Urothelium cell line (cell line): ENCODE data around the gene CAMK1D.

ENCODE experiments used
- DNase-seq: peaks from one replicate; pipeline ENCODE4 v3.0.0; 2011; ENCODE audit warnings: low spot score, mixed read lengths
- FAIRE-seq: peaks from 2 replicates; lab custom pipeline; 2011; peaks lifted over from hg19 to GRCh38; lab: Jason Lieb, UNC

Gene CAMK1D

GRCh38 chr10:12613136-12613535 is 263.8 kb downstream of the CAMK1D start:
- DNase-seq: no peak
- FAIRE-seq: no peak

DNA sequence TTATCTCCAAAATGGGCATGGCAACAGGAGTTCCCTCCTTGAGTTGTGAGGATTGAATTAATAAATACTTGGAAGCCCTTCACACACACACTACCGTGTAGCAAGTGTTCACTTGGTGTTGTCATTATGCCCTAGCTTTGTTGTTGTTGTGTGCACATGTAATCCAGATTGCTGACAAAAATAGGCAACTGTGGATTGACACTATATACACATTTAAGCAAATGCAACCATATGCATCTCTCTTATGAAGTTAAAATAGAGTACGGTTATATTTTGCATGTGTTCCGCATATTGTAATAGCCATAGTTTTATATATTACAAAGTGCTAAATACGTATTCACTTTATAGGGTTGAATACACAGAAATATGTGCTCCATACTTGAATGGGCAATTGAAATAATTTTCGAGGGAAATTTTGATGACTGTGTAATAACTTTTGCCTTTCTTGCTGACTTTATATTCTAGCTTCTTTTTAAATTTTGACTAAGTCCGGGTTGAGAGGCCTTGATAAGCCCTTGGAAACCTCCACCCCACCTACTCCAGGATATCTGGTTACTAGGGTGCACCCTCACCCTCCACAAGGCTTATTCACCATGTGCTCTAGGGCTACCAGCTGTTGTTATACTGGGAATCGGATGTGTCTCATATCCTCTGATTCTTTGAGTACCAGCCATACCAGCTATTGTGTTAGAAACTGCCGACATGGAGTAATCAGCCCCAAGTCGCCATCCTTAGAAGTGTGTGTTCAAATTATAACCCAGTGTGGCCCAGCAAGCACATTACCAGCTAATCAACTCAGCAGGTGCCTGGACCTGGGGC is 265.0 kb downstream of the CAMK1D start:
- FAIRE-seq: no peak

DNA sequence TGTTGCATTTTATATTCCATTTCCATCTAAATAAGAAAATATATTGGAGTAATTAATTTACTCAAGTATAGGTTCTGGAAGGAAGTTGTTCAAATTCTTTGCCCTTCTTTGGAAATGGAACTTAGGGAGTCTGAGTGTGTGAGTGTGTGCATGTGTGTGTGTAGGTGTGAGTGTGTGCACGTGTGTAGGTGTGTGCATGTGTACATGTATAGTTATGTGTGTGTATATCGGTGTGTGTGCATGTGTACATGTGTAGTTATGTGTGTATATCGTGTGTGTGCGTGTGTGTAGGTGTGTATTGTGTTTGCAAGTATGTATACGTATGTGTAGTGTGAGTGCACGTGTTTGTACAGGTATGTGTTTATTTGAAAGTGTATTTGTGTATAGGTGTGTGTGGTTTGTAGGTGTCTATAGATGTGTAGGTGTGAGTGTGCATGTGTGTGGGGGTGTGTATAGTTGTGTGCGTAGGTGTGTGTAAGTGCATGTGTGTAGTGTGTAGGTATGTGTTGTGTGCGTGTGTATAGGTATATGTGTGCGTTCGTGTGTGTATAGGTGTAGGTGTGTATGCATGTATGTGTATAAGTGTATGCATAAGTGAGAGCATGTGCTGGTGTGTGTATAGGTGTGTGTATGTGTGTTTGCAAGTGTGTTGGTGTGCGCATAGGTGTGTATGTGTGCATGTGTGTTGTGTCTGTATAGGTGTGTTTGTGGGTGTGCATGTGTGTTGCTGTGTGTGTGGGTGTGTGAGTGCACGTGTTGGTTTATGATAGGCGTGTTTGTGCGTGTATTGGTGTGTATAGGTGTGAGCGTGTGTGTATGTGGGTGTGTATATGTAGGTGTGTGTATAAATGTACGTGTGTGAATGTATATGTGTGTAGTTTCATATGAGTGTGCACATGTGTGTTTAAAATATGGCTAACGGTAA is 266.2 kb downstream of the CAMK1D start:
- DNase-seq (no peak), FAIRE-seq (peak; percentile 96)

More for the DNA sequence above, 265.0 kb downstream of the CAMK1D start:
- DNase-seq: no peak

DNA sequence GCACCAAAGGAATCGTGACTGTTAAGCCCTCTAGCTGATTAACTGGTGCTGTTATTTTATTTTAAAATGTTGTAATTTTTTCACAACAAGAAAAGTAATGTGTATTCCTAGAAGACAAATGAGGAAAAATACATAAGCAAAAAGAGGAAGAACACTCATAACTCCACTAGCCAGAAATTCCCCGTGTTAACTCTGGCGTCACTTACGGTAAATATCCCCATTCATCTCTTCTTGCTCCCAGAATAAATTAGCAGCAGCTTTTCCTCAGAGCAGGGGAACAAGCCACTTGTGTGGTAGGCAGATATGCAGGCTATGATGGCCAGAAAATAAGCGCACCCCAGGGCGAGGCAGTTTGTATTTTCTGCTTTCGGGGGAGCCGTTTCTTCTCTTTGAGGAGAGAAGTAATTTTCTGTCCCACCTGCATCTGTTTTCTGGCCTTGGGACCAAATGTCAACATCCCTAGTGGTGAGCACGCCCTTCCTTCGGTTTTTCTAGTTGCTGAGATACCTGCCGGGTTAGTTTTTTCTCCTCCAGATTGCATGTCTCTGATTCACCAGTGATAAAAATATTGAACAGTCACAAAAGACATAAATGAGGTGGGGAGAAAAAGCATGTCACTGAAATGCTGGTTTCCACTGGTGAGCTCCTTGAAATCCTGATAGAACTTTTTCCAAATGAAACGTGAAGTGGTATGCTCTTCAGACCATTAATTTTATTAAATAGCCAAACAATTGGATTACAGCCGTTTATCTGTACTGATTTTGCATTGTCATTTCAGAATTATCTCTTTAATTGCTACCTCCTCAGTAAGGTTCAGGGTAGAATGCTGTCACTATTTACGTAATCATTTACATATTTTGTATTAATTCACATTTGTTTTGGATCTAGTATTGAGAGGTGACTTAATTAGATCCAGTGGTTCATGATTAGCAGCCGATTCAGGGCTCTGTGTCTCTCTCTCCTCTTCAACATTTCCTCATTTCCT is 268.1 kb downstream of the CAMK1D start:
- FAIRE-seq (no peak), DNase-seq (no peak)

DNA sequence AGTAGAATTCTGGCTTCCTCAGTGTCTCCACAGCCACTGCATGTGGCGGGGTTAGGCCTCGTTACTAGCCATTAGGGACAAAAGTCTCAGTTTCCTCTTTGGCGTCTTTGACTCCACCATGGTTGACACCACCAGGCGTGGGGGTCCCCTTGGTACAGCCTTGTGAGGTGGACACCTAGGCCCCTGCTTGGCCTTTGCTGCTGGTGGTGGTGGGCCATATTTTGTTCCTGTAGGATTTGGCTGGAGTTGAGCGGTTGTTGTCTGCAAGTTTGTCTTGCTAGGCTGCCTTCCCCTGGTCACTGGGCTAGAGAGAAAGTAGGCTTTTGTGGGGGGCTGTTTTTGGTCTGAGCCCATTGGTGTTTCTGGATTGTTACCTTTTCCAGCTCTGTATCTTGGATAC is 272.7 kb downstream of the CAMK1D start:
- DNase-seq (no peak), FAIRE-seq (no peak)

GRCh38 chr10:12622691-12623090 is 273.3 kb downstream of the CAMK1D start:
- no peak for FAIRE-seq
- no peak for DNase-seq

DNA sequence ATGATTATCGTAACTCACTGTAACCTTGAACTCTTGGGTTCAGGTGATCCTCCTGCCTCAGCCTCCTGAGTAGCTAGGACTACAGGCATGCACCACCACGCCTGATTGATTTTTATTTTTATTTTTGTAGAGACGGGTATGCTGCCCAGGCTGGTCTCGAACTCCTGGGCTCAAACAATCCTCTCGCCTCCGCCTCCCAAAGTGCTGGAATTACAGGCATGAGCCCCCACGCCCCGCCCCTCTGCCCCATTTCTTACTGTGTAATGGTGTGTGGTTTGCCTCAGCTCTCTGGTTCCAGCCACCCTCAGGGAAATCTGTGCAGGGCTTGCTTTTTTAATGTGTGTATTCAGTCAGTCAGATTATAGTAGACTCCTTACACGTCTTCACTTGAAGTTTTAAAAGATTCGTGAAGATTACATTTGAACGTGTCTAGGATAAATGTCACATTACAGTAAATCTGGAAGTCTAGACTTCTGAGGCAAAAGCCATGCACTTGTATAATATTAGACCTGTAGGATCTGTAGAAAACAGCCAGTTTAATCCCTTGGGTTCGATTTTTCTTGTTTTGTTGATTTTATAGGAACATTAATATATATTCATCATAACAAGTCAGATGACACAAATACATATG is 276.2 kb downstream of the CAMK1D start:
- no peak for DNase-seq
- no peak for FAIRE-seq

GRCh38 chr10:12628153-12628552 is 278.8 kb downstream of the CAMK1D start:
- FAIRE-seq: no peak
- DNase-seq: no peak

DNA sequence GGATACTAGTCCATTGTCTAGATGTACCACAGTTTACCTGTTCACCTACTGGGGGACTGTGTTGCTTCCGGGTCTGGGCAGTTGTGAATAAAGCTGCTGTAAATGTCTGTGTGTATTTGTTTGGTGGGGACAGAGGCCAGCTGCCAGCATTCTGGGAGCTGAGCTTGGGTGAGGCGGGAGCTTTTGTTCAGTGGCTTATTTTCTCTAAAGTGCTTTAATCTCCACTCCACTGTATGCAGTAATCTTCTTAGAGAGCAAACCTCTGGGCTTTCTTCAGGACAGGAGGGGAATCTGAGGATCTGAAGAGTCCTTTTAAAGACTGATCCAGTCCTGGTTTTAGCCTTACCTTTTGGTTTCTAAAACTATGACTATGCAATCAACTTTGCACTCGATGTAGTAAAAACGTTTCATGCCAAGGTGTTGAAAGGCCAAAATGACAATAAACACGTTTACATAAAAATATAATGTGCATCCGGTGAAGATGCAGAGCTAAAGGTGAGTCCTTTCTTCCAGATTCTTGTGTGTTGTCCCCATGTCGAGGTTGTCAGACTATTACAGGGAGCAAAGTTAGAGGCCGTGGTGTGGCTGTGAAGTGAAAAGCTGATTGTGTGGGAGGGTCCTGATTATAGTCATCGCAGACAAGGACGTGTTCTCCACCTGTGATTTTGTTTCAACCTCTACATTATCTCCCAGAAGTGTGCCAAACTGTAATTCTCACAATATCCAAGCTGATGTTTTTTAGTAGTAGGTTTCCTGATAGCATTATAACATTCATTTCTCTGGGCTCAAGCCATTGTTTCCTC is 279.8 kb downstream of the CAMK1D start:
- FAIRE-seq (no peak), DNase-seq (no peak)

- DNase-seq (no peak), FAIRE-seq (no peak)
Observed at GRCh38 chr10:12629767-12630165, 280.4 kb downstream of the CAMK1D start.

GRCh38 chr10:12631216-12631615 is 281.9 kb downstream of the CAMK1D start:
- FAIRE-seq (no peak), DNase-seq (no peak)

DNA sequence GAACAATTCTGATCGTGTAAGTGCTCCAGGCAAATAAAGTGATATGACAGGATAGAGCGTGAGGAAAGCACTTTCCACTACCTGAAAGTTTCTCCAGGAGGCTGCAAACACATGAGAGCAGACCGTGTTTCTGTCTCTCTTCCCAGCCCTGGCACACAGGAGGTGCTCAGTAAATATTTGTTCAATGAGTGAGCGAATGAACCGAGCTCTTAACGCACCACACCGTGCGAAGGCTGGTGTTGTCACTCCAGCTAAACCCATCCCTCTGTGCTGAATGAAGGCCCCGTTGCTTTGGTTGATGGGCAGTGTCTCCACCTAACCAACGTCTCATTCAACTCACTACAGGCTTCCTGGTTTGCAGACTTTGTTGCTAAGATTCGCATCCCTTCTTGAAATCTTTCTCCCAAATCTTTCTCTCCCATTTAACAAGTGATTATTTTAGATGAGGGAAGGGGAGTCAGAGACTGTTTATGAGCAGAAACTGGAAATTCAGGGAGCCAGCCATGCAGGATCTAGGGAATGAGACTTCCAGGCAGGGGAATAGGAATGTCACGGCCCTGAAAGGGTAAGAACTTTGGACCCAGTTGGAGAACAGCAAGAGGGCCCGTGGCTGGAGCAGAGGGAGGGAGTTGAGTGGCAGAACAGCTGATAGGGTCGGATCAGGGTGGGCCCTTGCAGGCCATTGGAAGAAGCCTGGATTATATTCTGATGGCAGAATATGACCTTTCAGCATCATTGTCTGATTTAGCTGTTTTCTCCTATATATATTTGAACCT is 282.6 kb downstream of the CAMK1D start:
- FAIRE-seq (no peak), DNase-seq (no peak)

DNA sequence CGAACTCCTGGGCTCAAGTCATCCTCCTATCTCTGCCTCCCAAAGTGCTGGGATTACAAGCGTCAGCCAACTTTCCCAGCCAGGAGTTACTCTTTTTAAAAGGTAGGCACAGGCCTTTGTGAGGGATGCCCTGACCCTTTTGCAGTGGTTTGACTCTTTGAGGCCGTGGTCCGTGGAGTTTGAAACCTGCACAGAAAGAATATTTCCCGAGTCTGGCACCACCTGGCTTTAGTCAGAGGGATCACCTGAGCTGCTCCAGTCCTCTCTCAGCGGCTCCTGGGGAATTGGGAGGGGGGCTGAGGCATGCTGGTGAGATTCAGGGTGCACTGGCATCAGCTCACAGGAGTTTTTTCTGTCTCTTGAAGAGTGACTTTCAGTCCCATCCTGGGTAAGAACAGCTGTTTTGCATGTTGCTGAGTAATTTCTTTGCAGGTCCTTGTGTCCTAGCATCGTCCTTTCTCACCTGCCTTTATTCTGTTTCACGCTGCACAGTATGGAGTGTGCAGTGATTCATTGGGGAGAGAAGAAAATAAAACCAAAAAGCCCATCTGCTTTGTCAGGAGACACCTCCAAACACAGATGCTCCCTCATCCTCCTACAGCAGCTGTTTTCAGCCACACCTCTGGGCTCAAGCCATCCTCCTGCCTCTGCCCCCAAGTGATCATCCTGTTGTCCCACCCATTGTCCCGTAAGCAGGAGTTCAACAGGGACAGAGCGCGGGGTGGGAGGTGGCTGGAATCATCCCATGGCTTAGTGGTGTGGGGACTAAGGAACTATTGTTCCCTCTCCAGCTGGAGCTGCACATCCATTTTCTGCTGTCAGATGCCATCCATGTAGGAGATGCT is 284.7 kb downstream of the CAMK1D start:
- FAIRE-seq: no peak
- DNase-seq: no peak

DNA sequence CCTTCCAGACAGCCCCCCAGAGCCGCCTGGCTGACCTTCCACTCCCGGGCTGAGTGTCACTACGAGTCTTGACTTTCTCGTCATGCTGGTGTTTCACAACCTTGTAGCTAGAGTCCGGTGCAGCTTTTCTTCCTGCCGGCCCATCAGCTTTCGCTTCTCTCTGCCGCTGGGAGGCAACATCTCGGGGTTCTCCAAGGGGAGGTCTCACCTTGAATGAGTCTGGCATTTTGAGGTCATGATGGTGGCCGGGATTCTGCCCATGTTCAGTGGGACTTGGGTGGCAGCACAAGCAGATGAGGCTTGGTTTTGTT is 285.2 kb downstream of the CAMK1D start:
- no peak for DNase-seq
- no peak for FAIRE-seq

GRCh38 chr10:12635127-12635541 is 285.8 kb downstream of the CAMK1D start:
- DNase-seq (no peak), FAIRE-seq (no peak)

GRCh38 chr10:12636571-12636970 is 287.2 kb downstream of the CAMK1D start:
- DNase-seq (no peak), FAIRE-seq (no peak)

DNA sequence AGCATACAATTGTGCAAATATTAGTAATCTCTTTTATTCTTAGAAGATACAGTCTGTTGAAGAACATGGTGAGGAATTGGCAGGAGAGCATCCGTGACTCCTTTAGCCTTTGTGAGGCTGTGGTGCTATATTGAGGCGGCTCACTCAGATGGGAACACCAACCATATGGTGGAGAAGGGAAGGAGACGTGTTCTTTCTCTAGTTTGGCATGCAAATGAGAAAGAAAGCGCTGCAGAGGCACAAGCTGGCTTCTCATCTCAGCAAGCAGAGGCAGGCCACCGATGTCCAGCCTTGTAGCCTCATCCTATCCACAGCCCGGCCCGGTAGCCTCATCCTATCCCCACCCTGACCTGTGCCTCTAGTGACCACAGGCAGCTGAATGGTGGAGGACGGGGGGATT is 288.3 kb downstream of the CAMK1D start:
- FAIRE-seq: no peak

GRCh38 chr10:12638103-12638502 is 288.8 kb downstream of the CAMK1D start:
- DNase-seq (no peak), FAIRE-seq (no peak)

More for the DNA sequence above, 288.3 kb downstream of the CAMK1D start:
- no peak for DNase-seq
